ENCODE measurements around the gene TMEM86A.
"Not testable (repeated sequence)": the region's sequence is repeated elsewhere in the genome, so short reads cannot be mapped to it uniquely, and the experiment has no call there.

The TMEM86A gene

GRCh38 chr11:18698341-18699268 is at the start of gene TMEM86A:
TMEM86A (plus strand) TSS chr11:18698779; CDS start chr11:18698887, 108 bp downstream.
- peak; percentile 67 to 78 for DNase-seq

- DNase-seq, result no peak
Observed at GRCh38 chr11:18650353-18650752, 48.2 kb upstream of the TMEM86A start.

- DNase-seq, result no peak
Observed at GRCh38 chr11:18650859-18651557, 47.6 kb upstream of the TMEM86A start.

GRCh38 chr11:18657673-18658072 is 40.9 kb upstream of the TMEM86A start:
- no peak for DNase-seq

GRCh38 chr11:18665353-18665872 is 33.2 kb upstream of the TMEM86A start:
- not testable (repeated sequence) for DNase-seq

- DNase-seq, result no peak
Observed at GRCh38 chr11:18668131-18668530, 30.4 kb upstream of the TMEM86A start.

GRCh38 chr11:18669219-18669596 is 29.4 kb upstream of the TMEM86A start:
- no peak for DNase-seq

- no peak for DNase-seq
Observed at GRCh38 chr11:18669711-18670110, 28.9 kb upstream of the TMEM86A start.

GRCh38 chr11:18671246-18671645 is 27.3 kb upstream of the TMEM86A start:
- DNase-seq, result no peak

GRCh38 chr11:18672209-18672608 is 26.4 kb upstream of the TMEM86A start:
- DNase-seq, result not testable (repeated sequence)

- no peak for DNase-seq
Observed at GRCh38 chr11:18676803-18677202, 21.8 kb upstream of the TMEM86A start.

GRCh38 chr11:18677560-18677959 is 21.0 kb upstream of the TMEM86A start:
- DNase-seq, result no peak

- DNase-seq, result not testable (repeated sequence)
Observed at GRCh38 chr11:18681949-18682348, 16.6 kb upstream of the TMEM86A start.

GRCh38 chr11:18682466-18682865 is 16.1 kb upstream of the TMEM86A start:
- DNase-seq, result no peak

GRCh38 chr11:18684267-18684666 is 14.3 kb upstream of the TMEM86A start:
- no peak for DNase-seq

- not testable (repeated sequence) for DNase-seq
Observed at GRCh38 chr11:18691467-18692140, 7.0 kb upstream of the TMEM86A start.

GRCh38 chr11:18692941-18693760 is 5.4 kb upstream of the TMEM86A start:
- DNase-seq, result no peak

- DNase-seq, result no peak
Observed at GRCh38 chr11:18696638-18697225, 1.8 kb upstream of the TMEM86A start.

- DNase-seq, result no peak
Observed at GRCh38 chr11:18697576-18697975, 1.0 kb upstream of the TMEM86A start.

- no peak for DNase-seq
Observed at GRCh38 chr11:18699269-18699596, 654 bp downstream of the TMEM86A start.

GRCh38 chr11:18699848-18700261 is 1.3 kb downstream of the TMEM86A start:
- no peak for DNase-seq

GRCh38 chr11:18700375-18700774 is 1.8 kb downstream of the TMEM86A start:
- DNase-seq, result no peak

All from SHP77 (cell line).